AG10803 (cell line): ENCODE data around the gene CD58.

Source experiments
- DNase-seq: peaks from one replicate; pipeline ENCODE4 v3.0.0; 2010; ENCODE audit warnings: low read depth
- H3K4me3 ChIP-seq: 2 replicates; pipeline ENCODE4 v1.5.1; 2011; ENCODE audit warnings: mild to moderate bottlenecking, low read length, control low read depth
- CTCF ChIP-seq: conservative IDR thresholded peaks from 2 replicates; pipeline ENCODE4 v1.5.1; 2011; ENCODE audit warnings: mild to moderate bottlenecking, low read length, control low read depth, inconsistent platforms

The CD58 gene

GRCh38 chr1:116508984-116509980, 61.5 kb downstream of the CD58 start:
- H3K4me3 ChIP-seq, result no peak overlapping the region
- DNase-seq, result peak; percentile 81
- no peak for TF ChIP-seq CTCF

GRCh38 chr1:116508085-116508983, 62.5 kb downstream of the CD58 start:
- DNase-seq, result no peak
- no peak overlapping the region for H3K4me3 ChIP-seq
- TF ChIP-seq CTCF, result no peak

- no peak for DNase-seq
- TF ChIP-seq CTCF, result no peak
- no peak overlapping the region for H3K4me3 ChIP-seq
These were observed 63.2 kb downstream of the CD58 start for GRCh38 chr1:116507631-116508030.

GRCh38 chr1:116506132-116507004, 64.5 kb downstream of the CD58 start:
- H3K4me3 ChIP-seq, result no peak overlapping the region
- no peak for TF ChIP-seq CTCF
- DNase-seq, result no peak

GRCh38 chr1:116504308-116505156, 66.3 kb downstream of the CD58 start:
- TF ChIP-seq CTCF, result no peak
- DNase-seq, result peak; percentile 66
- no peak overlapping the region for H3K4me3 ChIP-seq
